Ishikawa (cell line): Measurements from ENCODE around the gene NF2.

Experiments used
- CEBPB ChIP-seq: IDR thresholded peaks from 2 replicates; pipeline ENCODE4 v1.6.1; 2012
- EGR1 ChIP-seq: IDR thresholded peaks from 2 replicates; pipeline ENCODE4 v1.6.1; 2012
- EP300 ChIP-seq: IDR thresholded peaks from 2 replicates; pipeline ENCODE4 v1.6.1; 2012; ENCODE audit warnings: borderline replicate concordance
- MAX ChIP-seq: IDR thresholded peaks from 2 replicates; pipeline ENCODE4 v1.6.1; 2012
- RAD21 ChIP-seq: IDR thresholded peaks from 2 replicates; pipeline ENCODE4 v1.6.1; 2012; ENCODE audit warnings: low read depth
- TAF1 ChIP-seq: IDR thresholded peaks from 2 replicates; pipeline ENCODE4 v1.6.1; 2012; ENCODE audit warnings: low read depth, mild to moderate bottlenecking
- TCF12 ChIP-seq: IDR thresholded peaks from 2 replicates; pipeline ENCODE4 v1.6.1; 2012; ENCODE audit warnings: low read depth
- YY1 ChIP-seq: IDR thresholded peaks from 2 replicates; pipeline ENCODE4 v1.6.1; 2012; ENCODE audit warnings: low read depth
- ZBTB7A ChIP-seq: IDR thresholded peaks from 2 replicates; pipeline ENCODE4 v1.6.1; 2012; ENCODE audit warnings: low read depth
- TF ChIP-seq, protein P1 (sequence below): IDR thresholded peaks from 2 replicates; pipeline ENCODE4 v1.6.1; 2012; ENCODE audit warnings: low read depth, mild to moderate bottlenecking

- TF ChIP-seq, protein P1, sequence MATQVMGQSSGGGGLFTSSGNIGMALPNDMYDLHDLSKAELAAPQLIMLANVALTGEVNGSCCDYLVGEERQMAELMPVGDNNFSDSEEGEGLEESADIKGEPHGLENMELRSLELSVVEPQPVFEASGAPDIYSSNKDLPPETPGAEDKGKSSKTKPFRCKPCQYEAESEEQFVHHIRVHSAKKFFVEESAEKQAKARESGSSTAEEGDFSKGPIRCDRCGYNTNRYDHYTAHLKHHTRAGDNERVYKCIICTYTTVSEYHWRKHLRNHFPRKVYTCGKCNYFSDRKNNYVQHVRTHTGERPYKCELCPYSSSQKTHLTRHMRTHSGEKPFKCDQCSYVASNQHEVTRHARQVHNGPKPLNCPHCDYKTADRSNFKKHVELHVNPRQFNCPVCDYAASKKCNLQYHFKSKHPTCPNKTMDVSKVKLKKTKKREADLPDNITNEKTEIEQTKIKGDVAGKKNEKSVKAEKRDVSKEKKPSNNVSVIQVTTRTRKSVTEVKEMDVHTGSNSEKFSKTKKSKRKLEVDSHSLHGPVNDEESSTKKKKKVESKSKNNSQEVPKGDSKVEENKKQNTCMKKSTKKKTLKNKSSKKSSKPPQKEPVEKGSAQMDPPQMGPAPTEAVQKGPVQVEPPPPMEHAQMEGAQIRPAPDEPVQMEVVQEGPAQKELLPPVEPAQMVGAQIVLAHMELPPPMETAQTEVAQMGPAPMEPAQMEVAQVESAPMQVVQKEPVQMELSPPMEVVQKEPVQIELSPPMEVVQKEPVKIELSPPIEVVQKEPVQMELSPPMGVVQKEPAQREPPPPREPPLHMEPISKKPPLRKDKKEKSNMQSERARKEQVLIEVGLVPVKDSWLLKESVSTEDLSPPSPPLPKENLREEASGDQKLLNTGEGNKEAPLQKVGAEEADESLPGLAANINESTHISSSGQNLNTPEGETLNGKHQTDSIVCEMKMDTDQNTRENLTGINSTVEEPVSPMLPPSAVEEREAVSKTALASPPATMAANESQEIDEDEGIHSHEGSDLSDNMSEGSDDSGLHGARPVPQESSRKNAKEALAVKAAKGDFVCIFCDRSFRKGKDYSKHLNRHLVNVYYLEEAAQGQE: no peak
- TF ChIP-seq YY1 (no peak), MAX (no peak), TCF12 (no peak), EP300 (no peak), RAD21 (no peak), CEBPB (no peak), ZBTB7A (no peak), TAF1 (no peak), EGR1 (no peak)
These were observed 59.9 kb downstream of the NF2 start for GRCh38 chr22:29663180-29663821.
